ENCODE data around the gene HTR3A. TPM values are rescaled to one million over a fixed set of nuclear protein-coding genes. Genes with fewer than 3 reads are reported as not detected.
A peak's percentile ranks its signal among the peaks of the same experiment; 100 is the strongest.

Gene HTR3A
- total and polyA plus RNA-seq, 2 experiments from 2014 or later, result 5.8 to 8.1 TPM

DNA sequence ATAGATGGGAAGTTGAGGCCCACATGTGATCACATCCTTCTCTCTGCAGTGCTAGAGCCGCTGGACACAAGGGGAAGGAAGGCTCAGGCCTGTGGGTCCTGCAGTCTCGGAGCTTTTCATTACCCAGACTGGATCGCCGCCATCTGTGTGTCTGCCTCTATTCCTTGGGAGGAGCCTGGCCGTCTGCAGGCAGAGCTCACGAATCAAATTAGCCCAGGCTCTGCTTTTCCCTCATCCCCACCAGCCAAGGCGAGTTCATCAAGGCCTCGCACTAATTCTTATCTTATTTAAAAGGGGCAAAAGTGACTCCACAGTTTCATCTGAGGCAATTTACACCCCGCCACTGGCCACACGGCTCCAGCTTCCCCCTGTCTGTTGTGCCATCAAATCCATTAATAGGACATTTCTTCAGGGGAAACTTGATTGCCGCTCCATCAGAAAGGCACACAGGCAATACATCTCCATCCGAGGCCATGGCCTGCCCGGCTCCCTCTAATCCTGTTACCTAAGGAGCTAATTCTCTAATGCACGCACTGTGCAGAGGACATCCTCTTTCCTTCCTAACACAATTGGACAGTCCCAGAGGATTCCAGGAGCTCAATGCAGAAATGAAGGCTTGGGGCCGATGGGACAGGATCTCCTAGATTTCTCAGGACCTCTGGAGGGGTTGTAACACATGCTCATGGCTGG lies 3.3 kb upstream of the HTR3A start:
- no peak overlapping the region for H3K4me2 ChIP-seq
- Mint-ChIP-seq H3K4me1 (peaks cover 20% of the 10 kb centered on the region), H3K4me3 (no peak overlapping the region), H3K27ac (no peak overlapping the region), H3K27me3 (ENCODE audit: insufficient read depth, low read depth, poor library complexity) (peaks cover 9% of the 10 kb centered on the region), H3K9me3 (no peaks in the 10 kb centered on the region), H3K36me3 (ENCODE audit: low read depth) (no peaks in the 10 kb centered on the region)
- no peaks in the 10 kb centered on the region for H3F3A ChIP-seq (replicated peaks; ENCODE audit: low read depth)
- H3K36me3 ChIP-seq (ENCODE audit: insufficient read depth), result no peaks in the 10 kb centered on the region
- H3K4me3 ChIP-seq, result no peak overlapping the region
- 0 out of 2 replicates have a peak, but pooled peaks cover 3% of the 10 kb centered on the region for H3K9me2 ChIP-seq (ENCODE audit: insufficient read depth)
- peak overlapping the region; percentile 69; the same call in 1 of the 2 replicates for H2AFZ ChIP-seq
- DNase-seq (ENCODE audit: low spot score) (no peak), ATAC-seq (no peak)
- H3K4me1 ChIP-seq (ENCODE audit: insufficient read depth), result peaks cover 13% of the 10 kb centered on the region
- no peaks in the 10 kb centered on the region for H3K27me3 ChIP-seq (ENCODE audit: insufficient read depth)
- no peaks in the 10 kb centered on the region for H4K20me1 ChIP-seq (replicated peaks; ENCODE audit: insufficient read depth)
- H3K79me2 ChIP-seq (replicated peaks; ENCODE audit: insufficient read depth), result no peaks in the 10 kb centered on the region
- TF ChIP-seq, protein P1, sequence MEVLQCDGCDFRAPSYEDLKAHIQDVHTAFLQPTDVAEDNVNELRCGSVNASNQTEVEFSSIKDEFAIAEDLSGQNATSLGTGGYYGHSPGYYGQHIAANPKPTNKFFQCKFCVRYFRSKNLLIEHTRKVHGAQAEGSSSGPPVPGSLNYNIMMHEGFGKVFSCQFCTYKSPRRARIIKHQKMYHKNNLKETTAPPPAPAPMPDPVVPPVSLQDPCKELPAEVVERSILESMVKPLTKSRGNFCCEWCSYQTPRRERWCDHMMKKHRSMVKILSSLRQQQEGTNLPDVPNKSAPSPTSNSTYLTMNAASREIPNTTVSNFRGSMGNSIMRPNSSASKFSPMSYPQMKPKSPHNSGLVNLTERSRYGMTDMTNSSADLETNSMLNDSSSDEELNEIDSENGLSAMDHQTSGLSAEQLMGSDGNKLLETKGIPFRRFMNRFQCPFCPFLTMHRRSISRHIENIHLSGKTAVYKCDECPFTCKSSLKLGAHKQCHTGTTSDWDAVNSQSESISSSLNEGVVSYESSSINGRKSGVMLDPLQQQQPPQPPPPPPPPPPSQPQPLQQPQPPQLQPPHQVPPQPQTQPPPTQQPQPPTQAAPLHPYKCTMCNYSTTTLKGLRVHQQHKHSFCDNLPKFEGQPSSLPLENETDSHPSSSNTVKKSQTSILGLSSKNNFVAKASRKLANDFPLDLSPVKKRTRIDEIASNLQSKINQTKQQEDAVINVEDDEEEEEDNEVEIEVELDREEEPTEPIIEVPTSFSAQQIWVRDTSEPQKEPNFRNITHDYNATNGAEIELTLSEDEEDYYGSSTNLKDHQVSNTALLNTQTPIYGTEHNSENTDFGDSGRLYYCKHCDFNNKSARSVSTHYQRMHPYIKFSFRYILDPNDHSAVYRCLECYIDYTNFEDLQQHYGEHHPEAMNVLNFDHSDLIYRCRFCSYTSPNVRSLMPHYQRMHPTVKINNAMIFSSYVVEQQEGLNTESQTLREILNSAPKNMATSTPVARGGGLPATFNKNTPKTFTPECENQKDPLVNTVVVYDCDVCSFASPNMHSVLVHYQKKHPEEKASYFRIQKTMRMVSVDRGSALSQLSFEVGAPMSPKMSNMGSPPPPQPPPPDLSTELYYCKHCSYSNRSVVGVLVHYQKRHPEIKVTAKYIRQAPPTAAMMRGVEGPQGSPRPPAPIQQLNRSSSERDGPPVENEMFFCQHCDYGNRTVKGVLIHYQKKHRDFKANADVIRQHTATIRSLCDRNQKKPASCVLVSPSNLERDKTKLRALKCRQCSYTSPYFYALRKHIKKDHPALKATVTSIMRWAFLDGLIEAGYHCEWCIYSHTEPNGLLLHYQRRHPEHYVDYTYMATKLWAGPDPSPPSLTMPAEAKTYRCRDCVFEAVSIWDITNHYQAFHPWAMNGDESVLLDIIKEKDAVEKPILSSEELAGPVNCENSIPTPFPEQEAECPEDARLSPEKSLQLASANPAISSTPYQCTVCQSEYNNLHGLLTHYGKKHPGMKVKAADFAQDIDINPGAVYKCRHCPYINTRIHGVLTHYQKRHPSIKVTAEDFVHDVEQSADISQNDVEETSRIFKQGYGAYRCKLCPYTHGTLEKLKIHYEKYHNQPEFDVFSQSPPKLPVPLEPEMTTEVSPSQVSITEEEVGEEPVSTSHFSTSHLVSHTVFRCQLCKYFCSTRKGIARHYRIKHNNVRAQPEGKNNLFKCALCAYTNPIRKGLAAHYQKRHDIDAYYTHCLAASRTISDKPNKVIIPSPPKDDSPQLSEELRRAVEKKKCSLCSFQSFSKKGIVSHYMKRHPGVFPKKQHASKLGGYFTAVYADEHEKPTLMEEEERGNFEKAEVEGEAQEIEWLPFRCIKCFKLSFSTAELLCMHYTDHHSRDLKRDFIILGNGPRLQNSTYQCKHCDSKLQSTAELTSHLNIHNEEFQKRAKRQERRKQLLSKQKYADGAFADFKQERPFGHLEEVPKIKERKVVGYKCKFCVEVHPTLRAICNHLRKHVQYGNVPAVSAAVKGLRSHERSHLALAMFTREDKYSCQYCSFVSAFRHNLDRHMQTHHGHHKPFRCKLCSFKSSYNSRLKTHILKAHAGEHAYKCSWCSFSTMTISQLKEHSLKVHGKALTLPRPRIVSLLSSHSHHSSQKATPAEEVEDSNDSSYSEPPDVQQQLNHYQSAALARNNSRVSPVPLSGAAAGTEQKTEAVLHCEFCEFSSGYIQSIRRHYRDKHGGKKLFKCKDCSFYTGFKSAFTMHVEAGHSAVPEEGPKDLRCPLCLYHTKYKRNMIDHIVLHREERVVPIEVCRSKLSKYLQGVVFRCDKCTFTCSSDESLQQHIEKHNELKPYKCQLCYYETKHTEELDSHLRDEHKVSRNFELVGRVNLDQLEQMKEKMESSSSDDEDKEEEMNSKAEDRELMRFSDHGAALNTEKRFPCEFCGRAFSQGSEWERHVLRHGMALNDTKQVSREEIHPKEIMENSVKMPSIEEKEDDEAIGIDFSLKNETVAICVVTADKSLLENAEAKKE (CRISPR knock-in tag; IDR thresholded peaks at IDR 0.05), result no peak
- TF ChIP-seq EZH2 (IDR thresholded peaks at IDR 0.05; ENCODE audit: low read depth, unreplicated experiment), result no peak
- no peak for TF ChIP-seq EZH2phosphoT487 (IDR thresholded peaks at IDR 0.05; ENCODE audit: unreplicated experiment)
- H3K27ac ChIP-seq (ENCODE audit: low read depth), result no peak overlapping the region

DNA sequence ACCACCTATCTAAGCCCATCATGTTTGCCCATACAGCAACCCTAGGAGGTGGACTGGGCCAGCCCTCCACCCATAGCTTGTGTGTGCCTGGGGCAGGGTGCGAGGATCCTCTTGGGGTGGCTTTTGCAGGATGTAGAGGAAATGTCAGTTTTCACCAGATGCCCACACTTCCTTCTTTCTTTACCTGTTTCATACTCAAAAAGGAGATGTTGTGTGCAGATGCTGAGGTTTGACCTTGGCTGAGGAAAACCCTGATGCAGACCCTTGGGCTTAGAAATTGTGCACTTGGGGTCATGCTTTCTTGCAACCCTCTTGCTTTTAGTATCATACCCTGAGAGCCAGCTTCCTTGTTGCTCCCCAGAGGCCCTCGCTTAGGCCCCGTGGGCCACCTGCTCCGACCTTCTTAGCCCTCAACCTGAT lies 2.2 kb downstream of the HTR3A start:
- Histone ChIP-seq H3K9me2 (ENCODE audit: insufficient read depth) (0 out of 2 replicates have a peak, but pooled peaks cover 3% of the 10 kb centered on the region), H3K79me2 (replicated peaks; ENCODE audit: insufficient read depth) (no peaks in the 10 kb centered on the region), H2AFZ (no peak overlapping the region), H3K27ac (ENCODE audit: low read depth) (no peak overlapping the region), H3K36me3 (ENCODE audit: insufficient read depth) (no peaks in the 10 kb centered on the region), H3K27me3 (ENCODE audit: insufficient read depth) (no peaks in the 10 kb centered on the region), H4K20me1 (replicated peaks; ENCODE audit: insufficient read depth) (no peaks in the 10 kb centered on the region), H3K4me2 (no peak overlapping the region), H3F3A (replicated peaks; ENCODE audit: low read depth) (no peaks in the 10 kb centered on the region), H3K4me3 (no peak overlapping the region), H3K4me1 (ENCODE audit: insufficient read depth) (peaks cover 13% of the 10 kb centered on the region)
- H3K36me3 Mint-ChIP-seq (ENCODE audit: low read depth), result no peaks in the 10 kb centered on the region
- DNase-seq (ENCODE audit: low spot score) (no peak), ATAC-seq (no peak)
- peaks cover 20% of the 10 kb centered on the region for H3K4me1 Mint-ChIP-seq
- no peak overlapping the region for H3K27ac Mint-ChIP-seq
- no peak overlapping the region for H3K4me3 Mint-ChIP-seq
- H3K27me3 Mint-ChIP-seq (ENCODE audit: insufficient read depth, low read depth, poor library complexity), result peaks cover 12% of the 10 kb centered on the region
- H3K9me3 Mint-ChIP-seq, result no peaks in the 10 kb centered on the region; the same call in 2 of the 3 replicates
- no peak for TF ChIP-seq CREB1 (CRISPR knock-in tag; IDR thresholded peaks at IDR 0.05; ENCODE audit: low read depth)
- no peak for TF ChIP-seq STAT1 (IDR thresholded peaks at IDR 0.05; ENCODE audit: unreplicated experiment)
- no peak for TF ChIP-seq POLR2AphosphoS5 (IDR thresholded peaks at IDR 0.05; ENCODE audit: low read depth)
- TF ChIP-seq EZH2phosphoT487 (IDR thresholded peaks at IDR 0.05; ENCODE audit: unreplicated experiment), result no peak
- TF ChIP-seq, protein P2, sequence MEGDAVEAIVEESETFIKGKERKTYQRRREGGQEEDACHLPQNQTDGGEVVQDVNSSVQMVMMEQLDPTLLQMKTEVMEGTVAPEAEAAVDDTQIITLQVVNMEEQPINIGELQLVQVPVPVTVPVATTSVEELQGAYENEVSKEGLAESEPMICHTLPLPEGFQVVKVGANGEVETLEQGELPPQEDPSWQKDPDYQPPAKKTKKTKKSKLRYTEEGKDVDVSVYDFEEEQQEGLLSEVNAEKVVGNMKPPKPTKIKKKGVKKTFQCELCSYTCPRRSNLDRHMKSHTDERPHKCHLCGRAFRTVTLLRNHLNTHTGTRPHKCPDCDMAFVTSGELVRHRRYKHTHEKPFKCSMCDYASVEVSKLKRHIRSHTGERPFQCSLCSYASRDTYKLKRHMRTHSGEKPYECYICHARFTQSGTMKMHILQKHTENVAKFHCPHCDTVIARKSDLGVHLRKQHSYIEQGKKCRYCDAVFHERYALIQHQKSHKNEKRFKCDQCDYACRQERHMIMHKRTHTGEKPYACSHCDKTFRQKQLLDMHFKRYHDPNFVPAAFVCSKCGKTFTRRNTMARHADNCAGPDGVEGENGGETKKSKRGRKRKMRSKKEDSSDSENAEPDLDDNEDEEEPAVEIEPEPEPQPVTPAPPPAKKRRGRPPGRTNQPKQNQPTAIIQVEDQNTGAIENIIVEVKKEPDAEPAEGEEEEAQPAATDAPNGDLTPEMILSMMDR (conservative IDR thresholded peaks at IDR 0.05; ENCODE audit: low read depth in 2 of 2), result no peak
- TF ChIP-seq NANOG (IDR thresholded peaks at IDR 0.05; ENCODE audit: borderline replicate concordance), result no peak
- no peak for TF ChIP-seq EZH2 (IDR thresholded peaks at IDR 0.05; ENCODE audit: low read depth, unreplicated experiment)
- TF ChIP-seq, protein P3, sequence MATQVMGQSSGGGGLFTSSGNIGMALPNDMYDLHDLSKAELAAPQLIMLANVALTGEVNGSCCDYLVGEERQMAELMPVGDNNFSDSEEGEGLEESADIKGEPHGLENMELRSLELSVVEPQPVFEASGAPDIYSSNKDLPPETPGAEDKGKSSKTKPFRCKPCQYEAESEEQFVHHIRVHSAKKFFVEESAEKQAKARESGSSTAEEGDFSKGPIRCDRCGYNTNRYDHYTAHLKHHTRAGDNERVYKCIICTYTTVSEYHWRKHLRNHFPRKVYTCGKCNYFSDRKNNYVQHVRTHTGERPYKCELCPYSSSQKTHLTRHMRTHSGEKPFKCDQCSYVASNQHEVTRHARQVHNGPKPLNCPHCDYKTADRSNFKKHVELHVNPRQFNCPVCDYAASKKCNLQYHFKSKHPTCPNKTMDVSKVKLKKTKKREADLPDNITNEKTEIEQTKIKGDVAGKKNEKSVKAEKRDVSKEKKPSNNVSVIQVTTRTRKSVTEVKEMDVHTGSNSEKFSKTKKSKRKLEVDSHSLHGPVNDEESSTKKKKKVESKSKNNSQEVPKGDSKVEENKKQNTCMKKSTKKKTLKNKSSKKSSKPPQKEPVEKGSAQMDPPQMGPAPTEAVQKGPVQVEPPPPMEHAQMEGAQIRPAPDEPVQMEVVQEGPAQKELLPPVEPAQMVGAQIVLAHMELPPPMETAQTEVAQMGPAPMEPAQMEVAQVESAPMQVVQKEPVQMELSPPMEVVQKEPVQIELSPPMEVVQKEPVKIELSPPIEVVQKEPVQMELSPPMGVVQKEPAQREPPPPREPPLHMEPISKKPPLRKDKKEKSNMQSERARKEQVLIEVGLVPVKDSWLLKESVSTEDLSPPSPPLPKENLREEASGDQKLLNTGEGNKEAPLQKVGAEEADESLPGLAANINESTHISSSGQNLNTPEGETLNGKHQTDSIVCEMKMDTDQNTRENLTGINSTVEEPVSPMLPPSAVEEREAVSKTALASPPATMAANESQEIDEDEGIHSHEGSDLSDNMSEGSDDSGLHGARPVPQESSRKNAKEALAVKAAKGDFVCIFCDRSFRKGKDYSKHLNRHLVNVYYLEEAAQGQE (IDR thresholded peaks at IDR 0.05; ENCODE audit: unreplicated experiment), result no peak
